Endometrial microvascular endothelial cells (primary cell): ENCODE results near the gene OR5W2. TPM values are rescaled to one million over a fixed set of nuclear protein-coding genes. Genes with fewer than 3 reads are reported as not detected.
"Not testable (repeated sequence)": the region's sequence is repeated elsewhere in the genome, so short reads cannot be mapped to it uniquely, and the experiment has no call there.

ENCODE experiments used
- in situ Hi-C: cut with HindIII; loops from 2 replicates; pipeline ENCODE4 v1.10.0; 2017; ENCODE audit warnings: low sequenced_read_pairs, low pct_unique_long_range_greater_than_20kb; ENCODE audit errors: inconsistent ontology term
- total RNA-seq: library from RNA; depleted of rRNA; stranded (reverse); fragments of >200 nt; gene quantifications from one replicate; pipeline ENCODE4 v1.2.3, GENCODE V29; 2015; ENCODE audit errors: inconsistent ontology term

Gene OR5W2
- total RNA-seq, result not detected

DNA sequence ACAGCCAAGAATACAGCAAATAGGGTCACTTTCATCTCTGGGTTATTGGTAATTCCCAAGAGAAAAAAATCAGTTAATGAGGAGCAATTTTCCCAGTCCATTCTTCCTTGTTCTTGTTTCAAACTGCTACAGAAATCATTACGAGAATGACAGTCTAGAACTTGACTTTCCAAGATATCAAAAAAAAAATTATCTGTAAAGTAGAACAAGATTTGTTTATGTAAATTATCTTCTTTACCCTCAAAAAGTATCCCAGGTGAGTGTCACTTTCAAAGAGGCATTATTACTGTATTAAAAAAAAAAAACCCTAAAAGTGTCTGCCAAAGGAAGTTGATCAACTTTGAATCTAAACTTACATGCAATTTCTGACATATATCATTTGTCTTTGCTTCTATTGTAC lies at the start of gene OR5W2:
TSS of gene OR5W2 (minus strand) at position 101 of the 400 bp plus-strand sequence. CDS start at position 101, 0 bp downstream.
- in situ Hi-C loops, result no loop called here

DNA sequence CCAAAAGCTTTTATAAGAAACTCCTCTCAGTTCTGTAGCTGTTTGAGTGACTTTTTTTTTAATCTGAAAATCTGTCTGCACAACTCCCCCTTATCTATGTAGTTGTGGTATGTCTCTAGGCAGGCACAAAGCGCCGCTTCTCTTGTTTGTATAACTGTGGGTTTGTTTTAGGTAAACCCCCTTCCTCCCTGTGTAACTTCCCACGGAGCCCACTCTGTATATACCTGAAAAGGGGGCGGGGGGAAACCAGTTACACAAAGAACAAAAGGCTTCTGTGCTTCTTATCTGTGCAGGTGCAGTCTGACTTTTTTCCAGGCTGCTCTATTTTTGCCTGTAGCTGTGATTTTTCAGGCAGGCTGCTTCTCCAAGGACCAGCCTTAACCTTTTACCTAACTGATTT lies 42.1 kb upstream of the OR5W2 start:
- in situ Hi-C loops, result no loop called here

DNA sequence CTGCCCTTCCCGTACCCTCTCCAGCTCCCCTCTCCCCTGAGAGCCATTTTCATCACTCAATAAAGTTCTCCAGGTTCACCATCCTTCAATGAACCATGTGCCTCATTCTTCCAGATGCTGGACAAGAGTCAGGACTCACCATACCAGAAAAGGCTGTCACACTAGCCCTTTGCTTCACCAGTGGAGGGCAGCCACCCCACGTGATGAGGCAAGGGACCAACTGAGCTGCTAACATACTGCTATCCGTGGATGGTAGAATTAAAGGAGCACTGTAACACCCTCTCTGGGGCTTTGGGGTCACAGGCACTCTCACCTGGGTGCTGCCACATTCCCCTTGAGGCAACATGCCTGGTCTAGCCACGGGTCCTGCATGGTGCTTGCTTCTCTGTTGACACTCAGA lies 34.9 kb upstream of the OR5W2 start:
- in situ Hi-C loops, result no loop called here

DNA sequence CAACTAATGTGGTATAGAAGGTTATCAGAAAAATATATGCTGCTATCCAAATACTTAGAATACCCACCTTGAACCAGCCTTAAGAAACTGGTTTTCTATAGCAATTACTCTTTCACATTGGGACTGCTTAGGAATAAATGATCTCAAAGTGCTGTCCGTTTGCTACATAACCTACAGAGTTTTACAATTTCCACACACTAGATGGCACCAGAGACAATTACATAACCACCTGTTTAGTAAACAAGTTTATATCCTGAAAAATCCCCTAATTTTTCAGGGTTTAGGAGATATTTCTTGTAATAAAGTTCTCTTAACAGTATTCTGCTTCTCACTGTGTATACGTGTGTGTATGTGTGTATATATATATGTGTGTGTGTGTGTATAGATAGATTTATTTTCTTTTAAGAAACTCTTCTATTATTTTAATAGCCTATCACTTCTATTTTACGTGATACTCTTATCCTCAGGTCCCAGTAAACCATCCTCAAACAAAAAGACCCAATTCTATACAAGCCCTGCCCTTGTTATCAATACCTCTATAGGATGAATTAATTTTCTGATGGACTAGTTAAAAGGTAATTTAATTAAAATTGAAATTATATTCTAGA lies 28.5 kb upstream of the OR5W2 start:
- in situ Hi-C loops, result no loop called here

DNA sequence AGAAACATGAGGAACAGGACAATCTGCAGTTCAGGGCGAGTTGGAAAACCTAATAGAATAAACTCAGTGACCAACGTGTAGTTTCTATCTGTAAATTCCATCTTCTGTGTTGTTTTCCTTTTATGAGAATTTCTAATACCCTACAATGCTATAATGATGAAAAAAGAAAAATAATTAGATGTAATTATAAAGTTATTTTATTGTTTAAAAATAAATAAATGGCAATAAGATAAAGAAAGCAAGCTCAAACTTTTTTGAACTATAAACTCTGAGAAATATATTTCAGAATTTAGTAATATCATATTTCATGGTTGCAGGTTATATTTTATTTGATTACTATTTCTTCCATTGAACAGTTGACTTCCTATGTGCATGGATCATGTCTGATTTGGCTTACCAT lies 21.9 kb upstream of the OR5W2 start, which contains the start of gene OR5I1:
TSS of gene OR5I1 (minus strand) at position 101 of the 400 bp plus-strand sequence. CDS start at position 101, 0 bp downstream.
- in situ Hi-C loops, result no loop called here

DNA sequence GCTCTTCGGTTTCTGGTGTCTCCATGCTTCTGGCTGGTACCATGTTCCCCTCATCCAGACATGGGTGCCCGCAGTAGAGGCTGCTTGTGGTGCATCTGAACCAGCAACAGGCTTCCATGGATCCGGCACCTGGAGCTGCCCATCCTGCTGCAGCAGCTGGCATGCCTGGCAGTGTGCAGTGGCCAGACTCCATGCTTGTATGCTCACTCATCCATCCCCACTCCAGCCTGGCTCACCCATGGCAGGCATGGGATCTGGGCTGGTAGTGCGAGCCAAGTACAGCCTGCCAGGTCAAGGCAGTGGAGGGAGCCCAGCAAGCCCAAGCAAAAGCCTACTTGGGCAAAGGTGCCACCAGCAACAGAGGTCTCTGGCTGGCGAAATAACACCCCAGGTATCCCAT lies 6.2 kb upstream of the OR5W2 start:
- in situ Hi-C loops, result no loop called here

DNA sequence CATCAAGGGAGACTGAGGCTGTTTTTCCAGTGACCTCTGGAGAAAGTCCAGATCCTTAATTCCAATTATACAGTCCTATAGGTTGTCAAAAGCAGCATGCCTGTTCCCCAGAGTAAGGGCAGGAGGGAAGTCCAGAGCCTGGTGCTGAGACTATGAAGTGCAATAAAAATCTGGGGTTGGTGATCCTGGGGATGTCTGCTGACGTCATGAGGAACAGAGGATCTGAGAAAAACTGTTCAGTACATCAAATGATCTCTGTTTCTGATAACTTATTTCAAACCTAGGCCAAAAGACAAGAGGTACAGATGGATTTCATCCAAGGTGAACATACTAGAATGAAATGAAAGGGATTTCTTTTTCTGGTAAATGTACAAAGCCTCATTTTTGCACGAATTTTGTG lies 12.1 kb downstream of the OR5W2 start:
- in situ Hi-C loops, result no loop called here

DNA sequence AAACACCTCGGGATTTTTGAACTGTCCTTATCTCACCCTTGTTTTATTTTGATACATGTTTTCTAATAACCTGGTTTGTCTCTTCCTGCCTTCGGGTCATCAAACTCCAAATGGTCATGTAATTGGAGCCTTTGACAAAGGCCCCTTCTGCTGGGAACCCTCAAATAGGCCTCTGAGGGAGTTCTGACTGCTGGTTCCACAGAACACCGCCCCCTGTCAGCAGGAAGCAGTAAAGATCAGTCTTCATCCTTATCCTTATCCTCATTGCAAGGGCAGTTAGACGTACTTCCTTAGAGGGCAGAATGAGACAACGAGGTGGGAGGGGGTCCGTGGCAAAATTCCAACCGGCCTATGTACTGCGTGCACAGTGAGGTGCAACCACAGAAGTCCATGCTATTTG lies 19.2 kb downstream of the OR5W2 start:
- in situ Hi-C loops, result no loop called here

DNA sequence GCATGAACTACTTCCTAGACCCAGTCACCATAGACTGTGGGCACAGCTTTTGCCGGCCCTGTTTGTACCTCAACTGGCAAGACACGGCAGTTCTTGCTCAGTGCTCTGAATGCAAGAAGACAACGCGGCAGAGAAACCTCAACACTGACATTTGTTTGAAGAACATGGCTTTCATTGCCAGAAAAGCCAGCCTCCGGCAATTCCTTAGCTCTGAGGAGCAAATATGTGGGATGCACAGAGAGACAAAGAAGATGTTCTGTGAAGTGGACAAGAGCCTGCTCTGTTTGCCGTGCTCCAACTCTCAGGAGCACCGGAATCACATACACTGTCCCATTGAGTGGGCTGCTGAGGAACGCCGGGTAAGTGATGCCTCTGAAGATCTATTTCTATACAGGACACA lies 28.9 kb downstream of the OR5W2 start:
- in situ Hi-C loops, result not testable (repeated sequence)

DNA sequence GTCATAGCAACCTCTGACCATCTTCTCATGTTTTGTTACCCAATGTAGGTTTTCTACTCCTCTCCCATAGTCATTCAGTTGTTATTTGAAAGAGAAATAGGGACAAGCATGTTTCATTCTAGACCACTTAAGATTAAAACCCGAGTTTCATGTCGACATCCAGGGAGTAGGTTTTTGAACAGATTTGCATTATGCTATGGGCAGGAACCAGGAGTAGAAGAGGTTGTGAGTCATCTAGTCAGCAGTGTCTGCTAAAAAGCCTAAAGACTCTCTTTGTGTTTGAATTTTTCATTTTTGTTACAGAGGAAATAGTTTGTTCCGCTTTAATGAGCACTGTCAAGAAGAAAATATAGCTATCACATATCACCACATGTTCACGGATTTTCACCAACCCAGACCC lies 29.4 kb downstream of the OR5W2 start:
- in situ Hi-C loops, result not testable (repeated sequence)

DNA sequence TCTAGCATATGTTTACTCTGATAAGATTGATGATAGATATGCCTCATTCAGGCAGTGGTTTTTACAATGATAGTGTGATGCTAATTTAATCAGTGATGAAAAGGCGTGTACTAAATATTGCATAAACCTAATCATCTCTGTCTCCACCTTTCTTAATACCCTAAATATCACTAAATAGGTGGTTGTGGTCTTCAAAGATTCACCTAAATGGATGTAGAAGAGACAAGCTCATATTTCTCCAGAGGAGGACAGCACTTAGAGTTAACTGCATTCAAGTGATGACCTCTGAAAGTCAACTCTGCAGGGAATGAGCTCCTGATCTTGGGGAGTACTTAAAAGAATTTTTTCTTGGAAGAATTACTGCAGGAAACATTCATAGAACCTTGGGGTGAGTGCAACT lies 31.4 kb downstream of the OR5W2 start, which contains the start of gene TRIM51:
TSS of gene TRIM51 (plus strand) at position 301 of the 400 bp plus-strand sequence. CDS start 2,132 bp downstream, outside the sequence.
- in situ Hi-C loops, result not testable (repeated sequence)

DNA sequence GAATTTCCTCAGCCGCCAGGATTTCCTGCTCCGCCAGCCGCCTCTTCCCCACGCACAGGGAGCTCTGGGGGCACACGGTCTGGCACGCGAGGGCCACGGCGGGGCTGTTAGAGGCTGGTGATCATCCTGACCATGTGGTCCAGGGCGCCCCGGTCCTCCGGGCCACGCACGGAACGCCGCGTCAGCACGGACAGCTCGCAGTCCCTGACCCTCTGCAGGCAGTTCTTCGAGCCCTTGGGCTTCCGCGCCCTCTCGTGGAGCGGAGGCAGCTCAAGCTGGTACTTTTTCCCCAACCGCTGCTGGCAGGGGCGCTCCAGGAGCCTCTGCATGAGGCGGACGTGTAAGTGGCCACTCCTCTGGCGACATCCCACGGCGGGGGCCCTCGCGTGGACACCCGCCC lies 41.2 kb downstream of the OR5W2 start:
- in situ Hi-C loops, result not testable (repeated sequence)

DNA sequence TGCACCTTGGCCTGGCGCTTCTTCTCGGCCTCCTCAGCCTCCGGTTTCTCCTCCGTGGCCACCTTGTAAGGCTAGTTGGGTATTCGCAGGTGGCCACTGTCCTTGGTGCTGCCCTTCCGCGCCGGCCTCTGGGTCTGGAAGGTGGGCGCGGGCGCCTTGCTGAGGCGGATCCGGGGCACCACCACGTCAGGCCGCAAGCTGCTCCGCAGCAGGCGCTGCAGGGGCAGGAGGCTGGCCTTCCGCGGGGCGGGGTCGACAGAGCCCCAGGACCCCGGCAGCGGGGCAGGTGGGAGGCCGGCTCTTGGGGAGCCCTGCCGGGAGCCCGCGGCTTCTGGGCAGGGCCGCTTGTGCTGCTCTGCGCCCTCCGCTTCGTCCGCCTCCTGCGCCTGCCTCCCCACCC lies 41.7 kb downstream of the OR5W2 start:
- in situ Hi-C loops, result not testable (repeated sequence)

DNA sequence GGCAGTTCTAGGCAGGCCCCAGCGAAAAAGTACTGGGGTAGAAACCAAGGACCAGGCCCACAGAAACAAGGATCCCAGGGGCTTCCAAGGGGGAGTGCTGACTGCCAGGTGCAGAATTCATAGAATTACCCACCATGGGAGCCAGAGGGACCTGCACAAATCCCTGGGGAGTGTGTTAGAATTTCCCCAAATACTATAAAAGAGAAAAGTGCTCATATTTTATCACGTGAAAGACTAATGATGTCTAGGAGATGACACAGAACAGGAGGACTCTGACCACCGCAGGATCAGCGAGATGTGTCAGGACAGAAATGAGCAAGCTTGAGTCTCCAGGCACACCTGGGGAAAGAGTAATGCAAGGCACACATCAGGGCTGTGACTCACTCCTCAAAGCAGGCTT lies 47.0 kb downstream of the OR5W2 start:
- in situ Hi-C loops, result not testable (repeated sequence)

Other genes with a start within 250 kb of the OR5W2 start
- gene OR5D13, start 141.1 kb downstream of the OR5W2 start, total RNA-seq, result not detected
- gene OR5D14, start 119.0 kb downstream of the OR5W2 start, total RNA-seq, result not detected
- not detected for gene OR5L1, start 103.2 kb downstream of the OR5W2 start, total RNA-seq
- gene OR5D18, start 95.0 kb downstream of the OR5W2 start, total RNA-seq, result not detected
- gene OR5L2, start 87.4 kb downstream of the OR5W2 start, total RNA-seq, result not detected
- not detected for gene OR5D16, start 75.8 kb downstream of the OR5W2 start, total RNA-seq
- not detected for gene TRIM51, start 31.3 kb downstream of the OR5W2 start, total RNA-seq
- not detected for gene OR5I1, start 21.8 kb upstream of the OR5W2 start, total RNA-seq
- gene OR10AG1, start 55.4 kb upstream of the OR5W2 start, total RNA-seq, result not detected
- gene OR5F1, start 80.0 kb upstream of the OR5W2 start, total RNA-seq, result not detected
- not detected for gene OR5AS1, start 113.1 kb upstream of the OR5W2 start, total RNA-seq
- not detected for gene OR8I2, start 178.7 kb upstream of the OR5W2 start, total RNA-seq
- not detected for gene OR8H2, start 189.1 kb upstream of the OR5W2 start, total RNA-seq
- gene OR8H3, start 207.8 kb upstream of the OR5W2 start, total RNA-seq, result not detected
- not detected for gene OR8J3, start 225.6 kb upstream of the OR5W2 start, total RNA-seq
- gene OR8K5, start 245.7 kb upstream of the OR5W2 start, total RNA-seq, result not detected